Mucosa of rectum (tissue), 2 donors: ENCODE results near the gene OPN1SW.

Experiments
- H3K27ac ChIP-seq, 2 donors: one replicate each; pipeline ENCODE4 v1.7.0; 2013; ENCODE audit warnings: inconsistent platforms in 2 of 2, low read depth in 2 of 2, low read length in 2 of 2
- H3K27me3 ChIP-seq, 2 donors: one replicate each; pipeline ENCODE4 v1.7.0; 2013; ENCODE audit warnings: low read length in 2 of 2; ENCODE audit not compliant: control insufficient read depth in 2 of 2, insufficient read depth in 2 of 2
- H3K36me3 ChIP-seq, 2 donors: one replicate each; pipeline ENCODE4 v1.7.0; 2013; ENCODE audit warnings: low read length in 2 of 2; ENCODE audit not compliant: control insufficient read depth in 2 of 2, insufficient read depth in 2 of 2
- H3K4me1 ChIP-seq, 2 donors: one replicate each; pipeline ENCODE4 v1.7.0; 2013; ENCODE audit warnings: low read length in 2 of 2, mild to moderate bottlenecking in 1 of 2; ENCODE audit not compliant: control insufficient read depth in 2 of 2, insufficient read depth in 2 of 2
- H3K4me3 ChIP-seq, 2 donors: one replicate each; pipeline ENCODE4 v1.7.0; 2013; ENCODE audit warnings: low read length in 2 of 2
- H3K9ac ChIP-seq, 2 donors: one replicate each; pipeline ENCODE4 v1.7.0; 2013; ENCODE audit warnings: low read length in 2 of 2, low read depth in 1 of 2, mild to moderate bottlenecking in 1 of 2
- H3K9me3 ChIP-seq, 2 donors: one replicate each; pipeline ENCODE4 v1.7.0; 2013; ENCODE audit warnings: low read length in 2 of 2; ENCODE audit not compliant: control insufficient read depth in 2 of 2
- donor health status: healthy.
- donor health status: Normal muscosa, but diverticular disease.

The OPN1SW gene

DNA sequence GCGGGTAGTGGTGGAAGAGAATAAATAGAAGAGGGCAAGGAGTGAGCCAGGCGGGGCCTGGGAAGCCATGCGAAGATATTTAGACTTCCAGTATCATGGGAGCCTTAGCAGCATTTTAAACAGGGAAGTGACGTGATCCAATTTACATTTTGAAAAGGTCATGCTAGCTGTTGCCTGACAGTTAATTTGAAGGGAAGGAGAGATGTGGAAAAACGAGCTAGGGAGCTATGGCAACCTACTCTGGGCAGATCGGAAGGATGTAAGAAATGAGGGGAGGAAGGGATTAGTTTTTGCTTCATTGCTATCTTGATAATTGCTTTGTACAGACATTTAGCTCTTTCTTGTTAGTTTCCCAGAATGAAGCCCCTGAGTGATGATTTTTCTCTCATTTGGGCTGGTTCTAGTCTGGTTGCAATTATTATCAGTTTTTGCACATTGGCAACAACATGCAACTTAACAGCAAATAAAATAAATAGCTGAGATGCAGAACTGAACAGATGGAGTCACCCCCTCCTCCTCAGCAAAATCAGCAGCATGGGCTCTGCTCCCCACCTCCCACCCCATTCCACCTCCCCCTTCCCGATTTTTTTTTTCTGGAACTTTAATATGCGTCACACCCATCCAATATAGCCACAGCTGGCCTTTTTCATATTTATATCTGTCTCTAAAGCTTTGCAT lies 49.4 kb downstream of the OPN1SW start:
- Histone ChIP-seq H3K4me3 (no peak overlapping the region), H3K27ac (no peak overlapping the region), H3K36me3 (no peaks in the 10 kb centered on the region), H3K4me1 (no peaks in the 10 kb centered on the region), H3K27me3 (peaks cover 2 to 7% of the 10 kb centered on the region in 2 donors), H3K9me3 (no peaks in the 10 kb centered on the region), H3K9ac (no peak overlapping the region)

DNA sequence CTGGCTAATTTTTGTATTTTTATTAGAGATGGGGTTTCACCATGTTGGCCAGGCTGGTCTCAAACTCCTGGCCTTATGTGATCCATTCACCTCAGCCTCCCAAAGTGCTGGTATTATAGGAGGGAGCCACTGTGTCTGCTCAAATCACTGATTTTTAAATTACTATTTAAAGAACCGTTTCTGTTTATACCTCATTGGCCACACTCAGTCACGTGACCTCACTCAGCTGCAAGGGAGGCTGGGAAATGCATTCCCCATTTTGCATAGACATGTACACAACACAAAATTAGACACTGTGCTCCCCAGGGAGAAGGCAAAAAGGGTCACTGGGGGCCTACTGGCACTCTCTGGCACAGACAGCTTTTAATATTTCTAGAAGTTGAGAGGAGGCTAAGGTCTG lies 50.1 kb downstream of the OPN1SW start:
- Histone ChIP-seq H3K4me3 (no peak overlapping the region), H3K36me3 (no peaks in the 10 kb centered on the region)

DNA sequence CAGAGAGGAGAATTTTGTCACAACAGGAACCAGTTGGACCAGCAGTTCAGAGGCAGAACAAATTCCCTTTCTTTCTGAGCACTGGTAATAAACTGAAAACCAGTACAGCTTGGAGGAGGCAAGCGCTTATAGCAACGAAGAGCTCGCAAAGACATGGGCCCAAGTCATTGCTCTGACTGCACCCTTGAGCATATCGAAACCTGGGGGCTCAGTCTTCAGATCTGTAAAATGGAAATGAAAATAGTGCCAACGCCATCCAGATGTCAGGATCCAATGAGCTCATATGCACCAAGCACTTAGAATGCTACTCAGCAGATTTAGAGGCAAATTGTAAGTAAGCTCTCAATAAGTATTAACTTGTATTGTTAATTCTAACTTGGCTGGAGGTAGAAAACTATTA lies 50.9 kb downstream of the OPN1SW start:
- no peak overlapping the region for H3K27ac ChIP-seq
- peaks cover 0 to 7% of the 10 kb centered on the region in 2 donors for H3K27me3 ChIP-seq
- H3K9me3 ChIP-seq, result no peaks in the 10 kb centered on the region
- no peaks in the 10 kb centered on the region for H3K36me3 ChIP-seq
- no peak overlapping the region for H3K9ac ChIP-seq
- no peaks in the 10 kb centered on the region for H3K4me1 ChIP-seq
- H3K4me3 ChIP-seq, result no peak overlapping the region

More for the DNA sequence above, 50.1 kb downstream of the OPN1SW start:
- Histone ChIP-seq H3K27me3 (peaks cover 0 to 7% of the 10 kb centered on the region in 2 donors), H3K4me1 (no peaks in the 10 kb centered on the region), H3K9ac (no peak overlapping the region), H3K27ac (no peak overlapping the region), H3K9me3 (no peaks in the 10 kb centered on the region)
